HepG2 (cell line): ENCODE data around the gene CCDC122. TPM values are rescaled to one million over a fixed set of nuclear protein-coding genes. Genes with fewer than 3 reads are reported as not detected.

ENCODE experiments used
- ATF2 ChIP-seq: sonication (generic); formaldehyde crosslinking; IDR thresholded peaks from 2 replicates; pipeline ENCODE4 v1.4.0; 2020; ENCODE audit warnings: missing genetic modification reagents
- ATF6 ChIP-seq: sonication (generic); formaldehyde crosslinking; conservative IDR thresholded peaks from 2 replicates; pipeline ENCODE4 v1.4.0; 2020; ENCODE audit warnings: missing genetic modification reagents
- CBFB ChIP-seq: sonication (generic); formaldehyde crosslinking; IDR thresholded peaks from 2 replicates; pipeline ENCODE4 v1.4.0; 2020; ENCODE audit warnings: missing genetic modification reagents
- HBP1 ChIP-seq: IDR thresholded peaks from 2 replicates; pipeline ENCODE4 v1.6.1; 2016; ENCODE audit warnings: low read depth, control low read depth
- NFRKB ChIP-seq: fragments of 450-650 bp; IDR thresholded peaks from 2 replicates; pipeline ENCODE4 v1.6.1; 2017
- PRDM15 ChIP-seq: sonication (generic); formaldehyde crosslinking; IDR thresholded peaks from 2 replicates; pipeline ENCODE4 v1.4.0; 2020; ENCODE audit warnings: missing genetic modification reagents
- REPIN1 ChIP-seq: sonication (generic); formaldehyde crosslinking; IDR thresholded peaks from 2 replicates; pipeline ENCODE4 v1.8.0; 2022; ENCODE audit warnings: missing genetic modification reagents, low read depth, mild to moderate bottlenecking, borderline replicate concordance
- SP5 ChIP-seq: IDR thresholded peaks from 2 replicates; pipeline ENCODE4 v1.6.1; 2016; ENCODE audit warnings: low read depth, borderline replicate concordance
- XBP1 ChIP-seq: sonication (generic); formaldehyde crosslinking; IDR thresholded peaks from 2 replicates; pipeline ENCODE4 v1.5.0; 2020; ENCODE audit warnings: missing genetic modification reagents
- ZBTB3 ChIP-seq: sonication (generic); formaldehyde crosslinking; IDR thresholded peaks from 2 replicates; pipeline ENCODE4 v1.4.0; 2020; ENCODE audit warnings: low read depth, mild to moderate bottlenecking, moderate library complexity, missing genetic modification reagents, borderline replicate concordance
- ZBTB42 ChIP-seq: sonication (generic); formaldehyde crosslinking; IDR thresholded peaks from 2 replicates; pipeline ENCODE4 v1.5.0; 2020; ENCODE audit warnings: mild to moderate bottlenecking, missing genetic modification reagents
- ZKSCAN1 ChIP-seq: fragments of 150-350 bp; IDR thresholded peaks from 2 replicates; pipeline ENCODE4 v1.6.1; 2014; ENCODE audit warnings: low read length
- ZNF607 ChIP-seq: sonication (generic); formaldehyde crosslinking; IDR thresholded peaks from 2 replicates; pipeline ENCODE4 v1.5.1; 2020; ENCODE audit warnings: missing genetic modification reagents, mild to moderate bottlenecking, borderline replicate concordance
- ZNF639 ChIP-seq: conservative IDR thresholded peaks from 2 replicates; pipeline ENCODE4 v1.6.1; 2018; ENCODE audit warnings: missing genetic modification reagents
- ZNF770 ChIP-seq: sonication (generic); formaldehyde crosslinking; IDR thresholded peaks from 2 replicates; pipeline ENCODE4 v1.5.0; 2020; ENCODE audit warnings: mild to moderate bottlenecking, missing genetic modification reagents
- ZNF773 ChIP-seq: sonication (generic); formaldehyde crosslinking; IDR thresholded peaks from 2 replicates; pipeline ENCODE4 v1.4.0; 2020; ENCODE audit warnings: missing genetic modification reagents, borderline replicate concordance
- polyA plus RNA-seq, 8 experiments: library from polyadenylated mRNA; depleted of rRNA in 3 of 8; stranded (reverse) in 7 of 8; unstranded in 1 of 8; fragments of >200 nt; fragmentation: Illumina TruSeq in 4 of 8; extraction: Trizol in 4 of 8; gene quantifications; 2 replicates each; pipeline versions ENCODE4 v1.2.1 to v1.2.3, GENCODE V29; 2011 to 2016; ENCODE audit warnings: low read depth in 4 of 8, missing spikeins in 1 of 8, mixed read lengths in 1 of 8; ENCODE audit not compliant: insufficient read depth in 1 of 8
- total RNA-seq, 5 experiments: library from RNA; depleted of rRNA; stranded (reverse); fragments of >200 nt; fragmentation: Illumina TruSeq; extraction: Trizol; gene quantifications; 2 replicates each; pipeline ENCODE4 v1.2.3, GENCODE V29; 2016; ENCODE audit warnings: low read depth in 1 of 5

The CCDC122 gene
- total and polyA plus RNA-seq, 2 of the 13 experiments (the other 11 are each of a cell fraction or from before 2014, with no cell fraction given) = 0.32 to 3.5 TPM

GRCh38 chr13:43878892-43879754, at the start of gene CCDC122 (continued):
- no peak for TF ChIP-seq PRDM15 (CRISPR knock-in tag)
- TF ChIP-seq ZNF770 (CRISPR knock-in tag) = no peak
- no peak for TF ChIP-seq ATF6
- no peak for TF ChIP-seq SP5 (CRISPR knock-in tag)
- peak; percentile 96 for TF ChIP-seq ZNF607
- TF ChIP-seq NFRKB = no peak
- no peak for TF ChIP-seq XBP1 (CRISPR knock-in tag)
- TF ChIP-seq ZNF773 (CRISPR knock-in tag) = peak; percentile 96; the same call in 1 of the 2 replicates
- no peak for TF ChIP-seq ZBTB3 (CRISPR knock-in tag)
- 0 out of 2 replicates have a peak, but pooled peaks have one; percentile 37 for TF ChIP-seq ZBTB42 (CRISPR knock-in tag)
- TF ChIP-seq ATF2 (CRISPR knock-in tag) = peak; percentile 34; the same call in 1 of the 2 replicates
- no peak; the same call in 1 of the 2 replicates for TF ChIP-seq ZNF639
- TF ChIP-seq REPIN1 (CRISPR knock-in tag) = peak; percentile 70
- no peak for TF ChIP-seq ZKSCAN1
- no peak for TF ChIP-seq HBP1 (CRISPR knock-in tag)
- TF ChIP-seq CBFB = peak; percentile 26
